ENCODE results near the gene PPP1R16B.

The PPP1R16B gene

GRCh38 chr20:38842558-38842981 lies 37.1 kb downstream of the PPP1R16B start:
- Histone ChIP-seq H3K4me3 (ENCODE audit: low read depth, low read length, poor library complexity, severe bottlenecking) (peak overlapping the region; percentile 45), H3K9me3 (ENCODE audit: low read length) (no peaks in the 10 kb centered on the region), H3K27me3 (ENCODE audit: insufficient read depth, low read length) (no peaks in the 10 kb centered on the region), H3F3A (ENCODE audit: insufficient read depth, low read length) (peaks cover 19% of the 10 kb centered on the region), H3K9ac (ENCODE audit: low read length) (peak overlapping the region; percentile 82), H3K36me3 (ENCODE audit: insufficient read depth, low read length) (peaks cover 26% of the 10 kb centered on the region), H3K4me1 (ENCODE audit: insufficient read depth, low read length, severe bottlenecking) (peaks cover 100% of the 10 kb centered on the region), H2AFZ (ENCODE audit: low read length) (no peak overlapping the region), H3K79me2 (ENCODE audit: insufficient read depth, low read length) (peaks cover 58% of the 10 kb centered on the region), H4K20me1 (ENCODE audit: insufficient read depth, low read length) (no peaks in the 10 kb centered on the region), H3K4me2 (ENCODE audit: low read length) (peak overlapping the region; percentile 67), H3K9me2 (ENCODE audit: low read depth, low read length) (no peaks in the 10 kb centered on the region), H3K27ac (ENCODE audit: low read depth, low read length, poor library complexity, severe bottlenecking) (peak overlapping the region; percentile 100)
- TF ChIP-seq EZH2 (IDR thresholded peaks at IDR 0.05; ENCODE audit: borderline replicate concordance, low read length) (no peak), CTCF (IDR thresholded peaks at IDR 0.05; ENCODE audit: low read length) (no peak)

GRCh38 chr20:38843346-38843745 lies 37.8 kb downstream of the PPP1R16B start:
- Histone ChIP-seq H4K20me1 (ENCODE audit: insufficient read depth, low read length) (no peaks in the 10 kb centered on the region), H3K4me3 (ENCODE audit: low read depth, low read length, poor library complexity, severe bottlenecking) (peak overlapping the region; percentile 45), H3K4me2 (ENCODE audit: low read length) (peak overlapping the region; percentile 67), H2AFZ (ENCODE audit: low read length) (no peak overlapping the region), H3K36me3 (ENCODE audit: insufficient read depth, low read length) (peaks cover 22% of the 10 kb centered on the region), H3K27ac (ENCODE audit: low read depth, low read length, poor library complexity, severe bottlenecking) (peak overlapping the region; percentile 100), H3F3A (ENCODE audit: insufficient read depth, low read length) (peaks cover 19% of the 10 kb centered on the region), H3K79me2 (ENCODE audit: insufficient read depth, low read length) (peaks cover 66% of the 10 kb centered on the region), H3K9me3 (ENCODE audit: low read length) (no peaks in the 10 kb centered on the region), H3K27me3 (ENCODE audit: insufficient read depth, low read length) (no peaks in the 10 kb centered on the region), H3K9me2 (ENCODE audit: low read depth, low read length) (no peaks in the 10 kb centered on the region), H3K4me1 (ENCODE audit: insufficient read depth, low read length, severe bottlenecking) (peaks cover 100% of the 10 kb centered on the region), H3K9ac (ENCODE audit: low read length) (peak overlapping the region; percentile 82)
- no peak for TF ChIP-seq EZH2 (IDR thresholded peaks at IDR 0.05; ENCODE audit: borderline replicate concordance, low read length)
- TF ChIP-seq CTCF (IDR thresholded peaks at IDR 0.05; ENCODE audit: low read length), result no peak

GRCh38 chr20:38844963-38845362 lies 39.5 kb downstream of the PPP1R16B start:
- H3K27me3 ChIP-seq (ENCODE audit: insufficient read depth, low read length), result no peaks in the 10 kb centered on the region
- no peak for TF ChIP-seq EZH2 (IDR thresholded peaks at IDR 0.05; ENCODE audit: borderline replicate concordance, low read length)
- TF ChIP-seq CTCF (IDR thresholded peaks at IDR 0.05; ENCODE audit: low read length), result no peak
- no peak overlapping the region for H3K4me3 ChIP-seq (ENCODE audit: low read depth, low read length, poor library complexity, severe bottlenecking)
- no peak overlapping the region for H3K4me2 ChIP-seq (ENCODE audit: low read length)
- H3K27ac ChIP-seq (ENCODE audit: low read depth, low read length, poor library complexity, severe bottlenecking), result peak overlapping the region; percentile 100
- peaks cover 87% of the 10 kb centered on the region for H3K4me1 ChIP-seq (ENCODE audit: insufficient read depth, low read length, severe bottlenecking)
- H2AFZ ChIP-seq (ENCODE audit: low read length), result no peak overlapping the region
- H4K20me1 ChIP-seq (ENCODE audit: insufficient read depth, low read length), result no peaks in the 10 kb centered on the region
- no peaks in the 10 kb centered on the region for H3K9me3 ChIP-seq (ENCODE audit: low read length)
- peaks cover 20% of the 10 kb centered on the region for H3K36me3 ChIP-seq (ENCODE audit: insufficient read depth, low read length)
- peaks cover 19% of the 10 kb centered on the region for H3F3A ChIP-seq (ENCODE audit: insufficient read depth, low read length)
- H3K9ac ChIP-seq (ENCODE audit: low read length), result no peak overlapping the region
- H3K79me2 ChIP-seq (ENCODE audit: insufficient read depth, low read length), result peaks cover 75% of the 10 kb centered on the region
- H3K9me2 ChIP-seq (ENCODE audit: low read depth, low read length), result no peaks in the 10 kb centered on the region

All from OCI-LY1 (cell line).